ENCODE measurements around the gene ENHO.

Gene ENHO

GRCh38 chr9:34568133-34568532 lies 45.3 kb upstream of the ENHO start:
- in situ Hi-C loops (cut with HindIII; ENCODE audit: low sequenced_read_pairs), result no loop called here
- DNase-seq (ENCODE audit: low read depth, low spot score), result no peak
- H3K4me3 ChIP-seq (ENCODE audit: low read depth, low read length), result no peak overlapping the region
- no peak for TF ChIP-seq CTCF (IDR thresholded peaks at IDR 0.05; ENCODE audit: low read depth, low read length)

- no peak for DNase-seq (ENCODE audit: low read depth, low spot score)
- no peak for TF ChIP-seq CTCF (IDR thresholded peaks at IDR 0.05; ENCODE audit: low read depth, low read length)
- in situ Hi-C loops (cut with HindIII; ENCODE audit: low sequenced_read_pairs), result no loop called here
- H3K4me3 ChIP-seq (ENCODE audit: low read depth, low read length), result no peak overlapping the region
Measured at GRCh38 chr9:34566972-34567371, 44.2 kb upstream of the ENHO start.

- DNase-seq (ENCODE audit: low read depth, low spot score), result no peak
- in situ Hi-C loops (cut with HindIII; ENCODE audit: low sequenced_read_pairs), result no loop called here
- TF ChIP-seq CTCF (IDR thresholded peaks at IDR 0.05; ENCODE audit: low read depth, low read length), result no peak
Measured at GRCh38 chr9:34566322-34566721, 43.5 kb upstream of the ENHO start.

GRCh38 chr9:34565856-34566255 lies 43.1 kb upstream of the ENHO start:
- in situ Hi-C loops (cut with HindIII; ENCODE audit: low sequenced_read_pairs), result no loop called here
- DNase-seq (ENCODE audit: low read depth, low spot score), result no peak
- TF ChIP-seq CTCF (IDR thresholded peaks at IDR 0.05; ENCODE audit: low read depth, low read length), result no peak
- no peak overlapping the region for H3K4me3 ChIP-seq (ENCODE audit: low read depth, low read length)

More at GRCh38 chr9:34566322-34566721, 43.5 kb upstream of the ENHO start:
- no peak overlapping the region for H3K4me3 ChIP-seq (ENCODE audit: low read depth, low read length)

- in situ Hi-C loops (cut with HindIII; ENCODE audit: low sequenced_read_pairs), result no loop called here
- TF ChIP-seq CTCF (IDR thresholded peaks at IDR 0.05; ENCODE audit: low read depth, low read length), result no peak
- no peak overlapping the region for H3K4me3 ChIP-seq (ENCODE audit: low read depth, low read length)
- no peak for DNase-seq (ENCODE audit: low read depth, low spot score)
Measured at GRCh38 chr9:34564617-34565016, 41.8 kb upstream of the ENHO start.

GRCh38 chr9:34563262-34563661 lies 40.5 kb upstream of the ENHO start:
- H3K4me3 ChIP-seq (ENCODE audit: low read depth, low read length), result no peak overlapping the region
- TF ChIP-seq CTCF (IDR thresholded peaks at IDR 0.05; ENCODE audit: low read depth, low read length), result no peak
- DNase-seq (ENCODE audit: low read depth, low spot score), result no peak
- in situ Hi-C loops (cut with HindIII; ENCODE audit: low sequenced_read_pairs), result no loop called here

All from astrocyte of the spinal cord (primary cell).